HG03196 (cell line): ENCODE data around the gene TTLL11.

Experiments
- ATAC-seq: cut with Tn5 transposase; IDR thresholded peaks from one replicate; pipeline ENCODE4 v1.9.1; 2021; ENCODE audit not compliant: unreplicated experiment

The TTLL11 gene

DNA sequence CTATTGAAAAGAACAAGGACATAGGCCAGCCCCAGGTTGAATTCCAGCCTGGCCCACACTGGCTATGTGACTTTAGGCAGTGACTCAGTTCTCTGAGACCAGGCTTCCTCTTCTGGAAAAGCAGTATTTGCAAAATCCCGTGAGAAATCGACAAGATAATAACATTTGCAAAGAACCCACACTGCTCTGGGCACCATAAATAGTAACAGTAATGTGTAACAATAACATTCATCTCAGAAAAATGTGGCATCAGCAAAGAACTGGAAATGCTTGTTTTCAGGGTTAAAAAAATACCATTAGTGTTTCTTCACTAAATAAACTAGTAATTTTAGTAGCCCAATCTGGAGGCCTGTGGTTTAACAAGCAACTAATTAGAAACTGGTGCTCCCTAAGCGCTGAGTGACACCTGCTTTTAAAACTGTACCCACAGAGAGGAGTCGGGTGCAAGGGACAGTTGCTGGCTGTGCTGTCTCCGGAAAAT, 148.4 kb downstream of the TTLL11 start:
- ATAC-seq: no peak

- ATAC-seq: no peak
These were observed 149.6 kb downstream of the TTLL11 start for GRCh38 chr9:121943463-121943862.

- no peak for ATAC-seq
These were observed 150.2 kb downstream of the TTLL11 start for GRCh38 chr9:121942866-121943382.

GRCh38 chr9:121942313-121942712, 150.8 kb downstream of the TTLL11 start:
- ATAC-seq: no peak

- no peak for ATAC-seq
These were observed 153.5 kb downstream of the TTLL11 start for GRCh38 chr9:121939643-121940042.

DNA sequence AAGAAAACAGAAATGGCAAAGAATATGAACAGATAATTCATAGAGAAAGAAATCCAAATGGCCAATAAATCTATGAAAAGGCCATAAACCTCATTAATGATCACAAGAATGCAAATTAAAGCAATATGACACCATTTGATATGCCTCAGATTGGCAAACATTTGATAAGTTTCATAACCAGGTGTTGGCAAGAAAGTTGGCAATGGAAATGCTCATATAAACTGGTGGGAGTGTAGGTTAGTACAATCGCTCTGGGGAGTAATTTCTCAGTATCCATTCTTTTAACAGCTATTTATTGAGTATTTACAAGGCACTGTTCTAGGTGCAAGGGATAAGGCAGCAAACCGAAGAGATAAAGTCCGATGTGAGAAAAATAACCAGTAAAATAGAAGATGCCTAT, 154.5 kb downstream of the TTLL11 start:
- ATAC-seq: no peak

DNA sequence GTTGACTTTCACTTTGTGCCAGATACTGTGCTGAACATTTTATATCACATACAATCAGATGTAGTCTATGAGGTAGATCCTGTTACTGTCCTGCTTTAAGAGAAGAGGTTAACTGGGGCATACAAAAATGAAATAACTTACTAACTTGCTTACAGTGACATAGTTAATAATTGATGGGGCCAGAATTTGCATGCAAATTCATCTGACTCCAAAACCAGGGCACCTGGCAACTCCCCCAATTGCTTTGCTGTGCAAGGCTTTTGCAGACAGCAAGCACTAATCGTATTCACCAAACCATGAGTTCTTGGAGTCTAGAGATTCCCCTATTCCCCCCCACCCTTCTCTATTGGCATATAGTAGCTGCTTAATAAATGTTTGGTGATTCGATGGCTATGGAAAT, 155.9 kb downstream of the TTLL11 start:
- ATAC-seq: no peak

GRCh38 chr9:121935739-121936138, 157.4 kb downstream of the TTLL11 start:
- ATAC-seq: no peak

GRCh38 chr9:121930956-121931355, 162.2 kb downstream of the TTLL11 start:
- ATAC-seq: no peak

GRCh38 chr9:121929893-121930875, 162.9 kb downstream of the TTLL11 start:
- ATAC-seq: no peak

- ATAC-seq: no peak
These were observed 165.5 kb downstream of the TTLL11 start for GRCh38 chr9:121927636-121928035.

GRCh38 chr9:121927081-121927480, 166.0 kb downstream of the TTLL11 start:
- no peak for ATAC-seq

DNA sequence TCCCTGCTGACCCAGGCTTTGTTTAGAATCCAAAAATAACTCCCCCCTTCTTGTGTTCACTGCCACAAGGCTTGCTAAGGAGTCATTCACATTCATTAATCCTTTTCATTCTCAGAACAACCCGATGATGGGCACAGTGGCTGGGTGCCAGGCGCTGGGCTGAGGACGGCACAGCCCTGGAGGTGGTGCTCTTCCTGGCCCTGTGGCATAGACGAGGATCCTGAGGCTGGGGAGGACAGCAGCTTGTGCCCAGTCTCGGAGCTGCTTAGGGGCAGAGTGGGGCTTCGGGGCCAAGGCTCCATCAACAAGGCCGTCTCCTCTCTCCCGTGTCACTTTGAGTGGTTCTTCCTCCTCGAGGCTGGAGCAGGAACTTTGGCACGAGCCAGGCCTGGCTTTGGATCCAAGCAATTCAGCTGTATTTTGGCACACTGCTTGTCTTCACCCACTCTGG, 166.7 kb downstream of the TTLL11 start:
- no peak for ATAC-seq

DNA sequence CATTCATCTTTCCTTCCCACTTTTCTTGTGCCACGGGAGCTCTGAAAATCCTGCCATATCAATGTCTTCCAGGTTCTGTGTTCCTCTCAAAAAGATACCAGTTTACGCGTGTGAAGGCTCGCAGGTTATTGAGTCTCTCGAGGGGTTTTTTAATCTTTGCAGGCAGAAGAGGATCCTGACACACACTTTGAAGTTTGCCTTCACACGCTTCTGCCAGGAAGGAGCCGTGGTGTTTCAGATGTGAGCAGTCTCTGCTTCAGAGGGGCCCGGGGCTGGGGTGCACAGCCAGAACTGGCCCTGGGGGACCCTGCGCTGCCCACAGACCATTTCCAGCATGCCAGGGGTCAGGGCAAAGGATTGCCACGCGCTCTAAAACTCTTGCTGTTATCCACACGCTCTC, 167.2 kb downstream of the TTLL11 start:
- ATAC-seq: no peak

DNA sequence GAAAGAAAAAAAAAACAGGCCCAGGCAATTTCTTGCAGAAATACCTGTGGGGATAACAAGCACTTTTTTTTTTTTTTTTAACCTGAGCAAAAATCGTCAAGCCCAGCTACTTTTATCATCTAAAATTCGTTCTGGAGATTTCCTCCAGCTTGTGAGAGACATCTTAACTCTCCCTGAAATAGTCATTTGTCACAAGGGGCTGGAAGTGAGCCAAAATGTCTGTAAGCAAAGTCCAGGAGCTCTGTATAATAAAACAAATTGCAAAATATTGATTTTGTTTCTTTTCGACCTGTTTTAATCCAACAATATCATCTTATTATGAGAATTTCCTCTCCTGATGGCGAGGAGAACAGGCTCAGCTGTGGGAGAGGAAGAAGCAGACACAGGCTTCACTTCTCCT, 168.4 kb downstream of the TTLL11 start:
- ATAC-seq: no peak

GRCh38 chr9:121921444-121921843, 171.7 kb downstream of the TTLL11 start:
- ATAC-seq: no peak

DNA sequence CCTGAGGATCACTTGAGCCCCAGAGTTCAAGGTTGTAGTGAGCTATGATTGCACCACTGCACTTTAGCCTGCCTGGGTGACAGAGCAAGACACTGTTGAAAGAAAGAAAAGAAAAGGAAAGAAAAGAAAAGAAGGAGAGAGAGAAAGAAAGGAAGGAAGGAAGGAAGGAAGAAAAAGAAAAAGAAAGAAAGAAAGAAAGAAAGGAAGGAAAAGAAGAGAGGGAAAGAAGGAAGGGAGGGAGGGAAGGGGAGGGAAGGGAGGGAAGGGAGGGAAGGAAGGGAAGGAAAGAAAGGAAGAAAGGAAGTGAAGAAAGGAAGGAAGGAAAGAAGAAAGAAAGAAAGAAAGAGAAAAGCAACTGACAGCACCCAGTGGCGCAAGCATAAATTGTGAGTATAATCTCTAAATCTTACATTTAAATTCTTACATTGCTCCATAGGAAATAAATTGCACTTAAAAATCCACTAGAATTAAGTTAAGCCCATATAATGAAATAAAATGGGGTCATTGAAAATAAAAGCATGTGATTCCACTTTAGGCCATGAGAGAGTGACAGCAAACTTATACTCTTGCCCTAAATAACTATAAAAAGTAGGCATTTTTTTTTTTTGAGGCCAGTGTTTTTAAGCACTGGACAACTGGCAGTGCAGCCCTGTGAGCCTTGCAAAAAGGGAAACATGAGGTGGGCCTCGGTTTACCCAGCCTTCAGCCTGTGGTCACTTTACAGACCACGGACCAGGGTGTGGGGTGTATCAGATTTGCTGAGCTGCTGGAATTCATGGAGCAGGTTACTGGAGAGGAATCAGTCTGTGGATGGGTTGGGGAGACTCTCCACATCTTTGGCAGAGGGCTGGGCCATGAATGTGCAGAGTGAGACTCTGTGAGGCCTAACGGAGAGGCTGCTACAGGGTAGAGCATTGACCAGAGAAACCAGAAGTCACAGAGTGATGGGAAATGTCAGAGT, 175.5 kb downstream of the TTLL11 start:
- ATAC-seq: no peak

- no peak for ATAC-seq
These were observed 177.8 kb downstream of the TTLL11 start for GRCh38 chr9:121915304-121915625.

- no peak for ATAC-seq
These were observed 178.4 kb downstream of the TTLL11 start for GRCh38 chr9:121914604-121915303.

DNA sequence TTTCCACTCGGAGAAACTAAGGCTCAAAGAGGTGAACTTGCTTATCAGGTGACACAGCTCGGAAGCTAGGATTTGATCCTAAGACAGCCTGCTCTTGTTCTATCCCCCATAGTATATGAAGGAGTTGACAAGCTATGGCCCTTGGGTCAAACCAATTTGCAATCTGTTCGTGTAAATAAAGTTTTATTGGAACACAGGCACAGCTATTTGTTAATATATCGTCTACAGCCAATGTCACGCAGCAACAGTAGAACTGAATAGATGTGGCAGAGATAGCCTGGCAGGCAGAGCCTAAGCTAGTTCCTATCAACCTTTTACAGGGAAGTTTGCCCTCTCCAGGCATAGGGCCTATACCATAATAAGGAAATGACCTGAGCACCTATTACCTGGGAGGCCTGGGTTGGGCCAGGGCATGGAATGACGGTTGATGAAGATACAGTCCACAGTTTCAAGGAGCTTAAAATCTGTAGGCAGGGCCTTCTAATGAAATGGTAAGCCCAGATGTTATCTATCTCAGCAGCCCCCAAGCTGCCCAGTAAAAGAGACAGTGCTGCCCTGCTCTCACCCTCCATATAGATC, 179.0 kb downstream of the TTLL11 start:
- ATAC-seq: no peak
